Left ventricle myocardium inferior (tissue), 1 donor: ENCODE results near the gene SLC20A1. TPM values are rescaled to one million over a fixed set of nuclear protein-coding genes. Genes with fewer than 3 reads are reported as not detected.
A peak's percentile ranks its signal among the peaks of the same experiment; 100 is the strongest.

Experiments
- DNase-seq: peaks from one replicate; pipeline ENCODE4 v3.0.0-alpha.2; 2020
- H3K27ac ChIP-seq: fragments of 200-600 bp; replicated peaks from 2 replicates; pipeline ENCODE4 v1.8.0; 2021
- H3K27me3 ChIP-seq: fragments of 200-600 bp; 2 replicates; pipeline ENCODE4 v1.8.0; 2021; ENCODE audit warnings: low read depth
- H3K36me3 ChIP-seq: fragments of 200-600 bp; 2 replicates; pipeline ENCODE4 v1.8.0; 2021
- H3K4me1 ChIP-seq: fragments of 200-600 bp; 2 replicates; pipeline ENCODE4 v1.8.0; 2021
- H3K4me3 ChIP-seq: fragments of 200-600 bp; 2 replicates; pipeline ENCODE4 v1.8.0; 2021; ENCODE audit warnings: mild to moderate bottlenecking, moderate library complexity
- H3K9me3 ChIP-seq: fragments of 200-600 bp; replicated peaks from 2 replicates; pipeline ENCODE4 v1.8.0; 2021
- intact Hi-C: fragments of 100-400 bp; cut with micrococcal nuclease; formaldehyde crosslinking; loops from one replicate; pipeline ENCODE4 v1.11.0; 2022
- long read RNA-seq: library from polyadenylated mRNA; unstranded; transcript quantifications from one replicate; pipeline ENCODE4 v2.0.0, GENCODE V29; 2021
- total RNA-seq: library from RNA; stranded (reverse); fragmentation: NEBNext Ultra II Directional; extraction: Animal tissue kit (Norgen Biotek cat#: 25700); gene quantifications from one replicate; pipeline ENCODE4 v1.2.1, GENCODE V29; 2021
- TF ChIP-seq, protein P1 (sequence below): fragments of 200-600 bp; IDR thresholded peaks from 2 replicates; pipeline ENCODE4 v1.8.0; 2021; ENCODE audit warnings: antibody characterized with exemption, mild to moderate bottlenecking, borderline replicate concordance
- donor health status: DM: no; HTN: yes; CAD: no; lungs with severe emphysema.

The SLC20A1 gene, protein sequence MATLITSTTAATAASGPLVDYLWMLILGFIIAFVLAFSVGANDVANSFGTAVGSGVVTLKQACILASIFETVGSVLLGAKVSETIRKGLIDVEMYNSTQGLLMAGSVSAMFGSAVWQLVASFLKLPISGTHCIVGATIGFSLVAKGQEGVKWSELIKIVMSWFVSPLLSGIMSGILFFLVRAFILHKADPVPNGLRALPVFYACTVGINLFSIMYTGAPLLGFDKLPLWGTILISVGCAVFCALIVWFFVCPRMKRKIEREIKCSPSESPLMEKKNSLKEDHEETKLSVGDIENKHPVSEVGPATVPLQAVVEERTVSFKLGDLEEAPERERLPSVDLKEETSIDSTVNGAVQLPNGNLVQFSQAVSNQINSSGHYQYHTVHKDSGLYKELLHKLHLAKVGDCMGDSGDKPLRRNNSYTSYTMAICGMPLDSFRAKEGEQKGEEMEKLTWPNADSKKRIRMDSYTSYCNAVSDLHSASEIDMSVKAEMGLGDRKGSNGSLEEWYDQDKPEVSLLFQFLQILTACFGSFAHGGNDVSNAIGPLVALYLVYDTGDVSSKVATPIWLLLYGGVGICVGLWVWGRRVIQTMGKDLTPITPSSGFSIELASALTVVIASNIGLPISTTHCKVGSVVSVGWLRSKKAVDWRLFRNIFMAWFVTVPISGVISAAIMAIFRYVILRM
- total RNA-seq: 10.5 TPM
- long read RNA-seq, transcript SLC20A1-201 (11 exons, 3,381 nt): major isoform, 17 of 26 reads
- long read RNA-seq, partial matches to known transcripts: 4 of 26 reads
- long read RNA-seq, other reads (novel, unspliced or antisense): 5 of 26 reads

DNA sequence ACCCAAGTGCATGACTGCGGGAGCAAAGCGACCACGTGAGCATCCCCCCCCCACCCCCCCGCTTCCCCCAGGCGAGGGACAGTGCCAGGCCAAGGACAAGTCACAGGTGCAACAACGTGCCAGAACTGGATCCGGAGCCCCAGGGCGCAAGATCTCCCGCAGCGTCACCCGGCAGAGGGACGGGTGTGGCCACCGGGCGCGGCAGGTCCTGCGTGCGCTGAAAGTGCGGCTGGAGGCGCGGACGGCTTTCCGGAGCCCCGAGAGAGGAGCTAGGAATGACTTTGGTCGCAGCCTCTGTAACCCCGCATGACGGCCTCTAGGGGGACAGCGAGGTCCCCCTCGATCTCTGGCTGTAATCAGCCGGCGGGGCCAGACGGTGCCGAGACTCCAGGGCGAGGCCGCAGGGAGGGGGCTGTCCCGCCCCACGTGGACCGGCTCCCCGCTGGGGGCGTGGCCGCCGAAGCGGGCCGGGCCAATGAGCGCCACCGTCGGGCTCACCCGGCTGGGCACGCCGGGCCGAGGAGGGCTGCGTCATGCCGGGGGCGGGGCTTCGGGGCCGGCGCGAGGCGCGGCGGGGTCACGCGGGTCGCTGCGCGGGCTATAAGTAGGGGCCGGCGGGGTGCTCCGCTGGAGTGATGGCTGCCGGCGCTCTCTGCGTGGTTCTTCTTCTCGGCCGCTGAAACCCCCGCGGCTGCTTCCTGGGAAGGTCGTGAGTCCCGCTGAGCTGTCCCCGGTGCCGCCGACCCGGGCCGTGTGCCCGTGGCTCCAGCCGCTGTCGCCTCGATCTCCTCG lies at the start of gene SLC20A1:
Gene SLC20A1, plus strand, starts transcription at position 630 of the 792 bp plus-strand sequence. CDS start 890 bp downstream, outside the sequence.
- H3K27me3 ChIP-seq: no peaks in the 10 kb centered on the region
- intact Hi-C loops: no loop called here
- peak; percentile 96 for DNase-seq
- H3K9me3 ChIP-seq: no peaks in the 10 kb centered on the region
- peak within 1 kb of the TSS; percentile 90 for H3K4me3 ChIP-seq
- H3K27ac ChIP-seq: peak within 1 kb of the TSS; percentile 99
- peaks cover 61% of the 10 kb centered on the region for H3K4me1 ChIP-seq
- peaks cover 34% of the 10 kb centered on the region for H3K36me3 ChIP-seq
- TF ChIP-seq, protein P1, sequence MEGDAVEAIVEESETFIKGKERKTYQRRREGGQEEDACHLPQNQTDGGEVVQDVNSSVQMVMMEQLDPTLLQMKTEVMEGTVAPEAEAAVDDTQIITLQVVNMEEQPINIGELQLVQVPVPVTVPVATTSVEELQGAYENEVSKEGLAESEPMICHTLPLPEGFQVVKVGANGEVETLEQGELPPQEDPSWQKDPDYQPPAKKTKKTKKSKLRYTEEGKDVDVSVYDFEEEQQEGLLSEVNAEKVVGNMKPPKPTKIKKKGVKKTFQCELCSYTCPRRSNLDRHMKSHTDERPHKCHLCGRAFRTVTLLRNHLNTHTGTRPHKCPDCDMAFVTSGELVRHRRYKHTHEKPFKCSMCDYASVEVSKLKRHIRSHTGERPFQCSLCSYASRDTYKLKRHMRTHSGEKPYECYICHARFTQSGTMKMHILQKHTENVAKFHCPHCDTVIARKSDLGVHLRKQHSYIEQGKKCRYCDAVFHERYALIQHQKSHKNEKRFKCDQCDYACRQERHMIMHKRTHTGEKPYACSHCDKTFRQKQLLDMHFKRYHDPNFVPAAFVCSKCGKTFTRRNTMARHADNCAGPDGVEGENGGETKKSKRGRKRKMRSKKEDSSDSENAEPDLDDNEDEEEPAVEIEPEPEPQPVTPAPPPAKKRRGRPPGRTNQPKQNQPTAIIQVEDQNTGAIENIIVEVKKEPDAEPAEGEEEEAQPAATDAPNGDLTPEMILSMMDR: peak; percentile 58

GRCh38 chr2:112597537-112598322 lies 48.0 kb upstream of the SLC20A1 start:
- no peak for DNase-seq
- Histone ChIP-seq H3K4me3 (no peak overlapping the region), H3K4me1 (peaks cover 7% of the 10 kb centered on the region), H3K27me3 (no peaks in the 10 kb centered on the region), H3K9me3 (no peaks in the 10 kb centered on the region), H3K36me3 (no peaks in the 10 kb centered on the region), H3K27ac (no peak overlapping the region)
- TF ChIP-seq, protein P1: no peak
- intact Hi-C loops: no loop called here

- TF ChIP-seq, protein P1: no peak
- intact Hi-C loops: no loop called here
- no peak overlapping the region for H3K4me3 ChIP-seq
- no peak overlapping the region for H3K27ac ChIP-seq
- no peak for DNase-seq
- H3K4me1 ChIP-seq: peaks cover 7% of the 10 kb centered on the region
- H3K9me3 ChIP-seq: no peaks in the 10 kb centered on the region
- H3K36me3 ChIP-seq: no peaks in the 10 kb centered on the region
- H3K27me3 ChIP-seq: no peaks in the 10 kb centered on the region
These were observed 45.1 kb upstream of the SLC20A1 start for GRCh38 chr2:112600634-112601033.

DNA sequence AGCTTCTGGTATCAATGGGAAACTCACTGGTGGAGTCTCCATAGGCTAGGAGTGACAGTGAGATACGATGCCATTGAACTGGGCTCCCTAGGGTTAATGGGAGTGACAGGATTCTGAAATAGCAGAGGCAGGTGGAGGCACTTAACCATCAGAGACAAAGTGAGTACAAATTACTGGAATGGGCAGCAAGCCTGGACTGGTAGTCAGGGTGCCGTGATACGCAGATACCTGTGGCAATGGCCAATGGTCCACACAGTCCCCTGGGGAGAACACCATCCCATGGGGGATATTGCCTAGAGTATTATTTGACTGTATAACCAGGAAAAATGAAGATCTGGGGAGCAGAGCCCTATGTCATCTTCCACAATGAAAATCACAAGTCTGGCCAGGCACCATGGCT lies 44.0 kb upstream of the SLC20A1 start:
- TF ChIP-seq, protein P1: no peak

GRCh38 chr2:112602917-112603316 lies 42.8 kb upstream of the SLC20A1 start:
- no peak for DNase-seq
- H3K27me3 ChIP-seq: no peaks in the 10 kb centered on the region
- peaks cover 7% of the 10 kb centered on the region for H3K4me1 ChIP-seq
- H3K9me3 ChIP-seq: no peaks in the 10 kb centered on the region
- intact Hi-C loops: no loop called here
- TF ChIP-seq, protein P1: no peak
- no peaks in the 10 kb centered on the region for H3K36me3 ChIP-seq
- H3K4me3 ChIP-seq: no peak overlapping the region
- H3K27ac ChIP-seq: no peak overlapping the region

More for the DNA sequence above, 44.0 kb upstream of the SLC20A1 start:
- Histone ChIP-seq H3K27me3 (no peaks in the 10 kb centered on the region), H3K36me3 (no peaks in the 10 kb centered on the region), H3K27ac (no peak overlapping the region), H3K4me3 (no peak overlapping the region), H3K4me1 (peaks cover 7% of the 10 kb centered on the region), H3K9me3 (no peaks in the 10 kb centered on the region)
- no peak for DNase-seq
- intact Hi-C loops: no loop called here
